ENCODE results near the gene MCAT.

Gene MCAT

DNA sequence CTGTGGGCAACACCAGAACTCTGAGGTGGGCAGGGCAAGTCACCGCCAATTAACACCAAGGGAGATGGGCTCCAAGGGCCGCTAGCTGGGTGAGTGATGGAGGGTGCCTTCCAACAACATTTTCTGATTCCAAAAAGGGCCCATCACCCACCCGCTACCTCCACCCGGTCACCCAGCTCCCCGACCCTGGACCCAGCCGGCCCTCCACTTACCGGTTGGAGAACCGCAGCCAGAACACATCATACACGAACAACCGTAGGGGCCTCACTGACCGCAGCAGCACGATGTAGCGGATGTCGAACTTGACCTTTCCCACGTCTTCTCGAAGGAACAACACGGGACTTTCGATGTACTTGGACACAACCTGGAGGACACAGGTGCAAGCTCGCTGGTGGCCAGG, 29.0 kb upstream of the MCAT start:
- no peak for DNase-seq

DNA sequence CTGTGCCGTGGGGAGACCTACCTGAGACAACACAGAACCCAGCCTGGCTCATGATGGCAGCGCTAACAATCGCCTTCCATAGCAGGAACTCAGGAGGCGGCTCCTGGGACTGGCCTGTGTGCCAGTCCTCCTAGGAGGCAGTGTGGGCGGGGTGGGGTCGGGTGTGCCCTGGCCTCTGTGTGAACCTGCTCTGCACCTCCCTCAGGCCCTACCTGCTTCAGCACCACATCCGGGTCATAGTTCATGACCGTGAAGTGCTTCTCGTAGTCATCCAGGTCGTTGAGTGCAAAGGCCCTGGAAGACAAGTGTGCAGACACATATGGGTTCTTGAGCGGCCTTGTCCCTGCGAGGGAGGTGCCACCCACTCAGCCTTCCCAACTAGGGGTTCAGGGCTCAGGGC, 28.4 kb upstream of the MCAT start:
- no peak for DNase-seq

- no peak for DNase-seq
These were observed 27.9 kb upstream of the MCAT start for GRCh38 chr22:43171019-43171491.

- DNase-seq, result no peak
These were observed 26.9 kb upstream of the MCAT start for GRCh38 chr22:43170131-43170480.

GRCh38 chr22:43169310-43170130, 26.3 kb upstream of the MCAT start:
- DNase-seq, result no peak

DNA sequence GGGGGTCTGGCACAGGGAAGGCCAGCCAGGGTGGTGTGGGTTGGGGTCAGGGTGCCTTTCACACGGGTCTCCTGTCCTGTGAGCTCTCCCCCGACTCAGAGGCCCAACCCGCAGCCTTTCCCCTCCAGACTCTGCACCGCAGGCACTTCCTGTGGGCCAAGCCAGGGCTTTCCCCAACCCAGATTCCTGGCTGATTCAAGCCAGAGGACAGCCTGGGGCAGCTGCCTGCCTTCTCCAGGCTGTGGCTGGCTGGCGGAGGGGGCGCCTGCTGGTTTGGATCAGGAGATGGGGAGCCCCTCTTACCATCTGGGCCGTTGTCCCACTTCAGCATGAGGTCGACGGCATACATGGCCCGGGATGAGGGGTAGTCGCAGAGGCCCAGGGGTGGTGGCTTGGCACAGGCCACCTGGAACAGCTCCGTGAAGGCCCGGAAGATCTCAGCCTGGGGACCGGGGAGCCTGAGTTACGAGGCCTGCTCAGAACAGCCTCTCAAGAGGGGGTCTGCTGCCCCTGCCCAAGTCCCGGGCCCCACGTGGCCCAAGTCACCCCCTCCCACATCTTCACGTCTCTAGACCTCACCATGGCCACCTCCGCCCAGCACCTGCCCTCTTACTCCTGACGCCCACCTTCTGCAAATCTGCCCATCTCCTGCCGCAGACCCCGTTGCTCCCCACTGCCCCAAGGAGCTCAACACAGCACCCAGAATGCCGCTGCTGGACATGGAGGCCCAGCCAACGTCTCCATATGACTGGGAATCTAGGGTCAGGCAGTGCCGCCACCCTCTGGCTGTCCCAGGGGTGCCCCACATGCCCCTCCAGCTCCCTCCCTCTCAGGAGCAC, 25.5 kb upstream of the MCAT start:
- no peak for DNase-seq

DNA sequence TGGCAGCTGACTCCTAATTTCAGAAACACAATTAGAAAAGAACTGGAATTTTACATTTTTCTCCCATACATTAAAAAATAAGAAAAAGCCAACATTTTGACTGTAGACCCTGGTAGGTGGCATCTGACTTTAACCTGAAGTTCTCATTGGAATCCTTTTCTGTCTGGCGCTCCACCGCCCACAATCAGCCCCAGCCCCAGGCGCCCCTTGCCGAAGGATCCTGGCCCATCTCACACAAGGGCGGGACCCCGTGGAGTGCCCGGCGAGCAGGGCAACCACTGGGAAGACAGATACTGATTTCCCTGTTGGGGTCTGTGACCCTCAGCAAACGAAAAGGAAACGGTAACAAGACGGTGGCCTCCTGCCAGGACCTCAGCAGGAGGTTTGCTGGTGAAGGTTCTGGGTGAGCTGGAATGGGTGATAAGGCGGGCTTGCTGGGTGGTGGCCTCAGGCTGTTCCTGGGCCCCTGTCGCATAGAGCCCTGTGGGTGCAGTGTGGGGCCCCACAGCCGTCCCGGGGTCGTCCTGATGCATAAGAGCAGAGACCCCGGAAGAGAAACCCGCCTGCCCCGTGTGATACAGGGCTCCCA, 23.9 kb upstream of the MCAT start:
- no peak for DNase-seq

GRCh38 chr22:43166132-43166930, 23.1 kb upstream of the MCAT start:
- no peak for DNase-seq

DNA sequence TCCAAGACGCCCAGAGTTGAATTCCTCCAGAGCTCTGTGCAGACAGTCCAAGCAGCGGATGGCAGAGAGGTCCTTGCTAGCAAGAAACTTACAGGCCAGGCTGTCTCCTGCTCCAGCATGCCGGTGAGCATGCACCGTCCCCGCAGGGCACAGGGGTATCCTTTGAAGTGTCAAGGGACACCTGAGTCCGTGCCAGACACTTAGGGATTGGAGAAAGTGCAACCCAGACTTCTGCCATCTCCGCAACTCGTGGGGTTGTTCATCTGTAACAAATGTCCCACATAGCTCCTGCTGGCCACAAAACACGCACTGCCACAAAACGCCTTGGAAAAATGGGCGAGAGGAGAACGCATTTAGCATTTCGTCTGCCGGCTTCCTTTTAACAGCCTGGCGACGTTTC, 21.4 kb upstream of the MCAT start:
- no peak for DNase-seq

DNA sequence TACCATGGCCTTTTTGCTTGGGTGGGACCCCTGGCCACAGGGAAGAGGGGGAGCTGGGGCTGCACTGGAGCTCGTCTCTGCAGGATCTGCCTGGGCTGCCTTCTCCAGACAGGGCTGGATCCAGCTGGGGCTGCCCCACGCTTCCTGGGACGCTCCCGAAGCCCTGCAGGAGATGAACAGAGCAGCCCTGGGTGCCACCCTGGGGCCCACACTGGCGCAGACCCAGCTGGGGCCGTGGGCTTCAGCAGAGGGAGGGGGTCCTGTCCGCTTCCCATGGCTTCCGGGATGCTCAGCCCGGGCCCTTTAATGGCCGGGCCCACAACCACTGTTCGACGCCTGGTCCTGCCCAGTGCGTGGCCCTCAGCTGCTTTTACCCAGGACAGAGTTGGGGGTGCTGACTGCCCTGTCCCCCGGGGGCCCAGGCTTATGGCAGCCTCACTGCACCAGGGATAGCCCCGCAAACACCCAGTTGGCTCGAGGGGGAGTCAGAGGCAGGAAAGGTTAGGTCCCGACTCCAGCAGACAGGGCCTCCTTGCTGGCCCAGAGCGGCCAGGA, 20.1 kb upstream of the MCAT start:
- DNase-seq, result no peak

GRCh38 chr22:43162412-43163150, 19.4 kb upstream of the MCAT start:
- DNase-seq, result no peak

GRCh38 chr22:43160497-43161126, 17.4 kb upstream of the MCAT start:
- DNase-seq, result no peak

GRCh38 chr22:43159484-43160178, 16.4 kb upstream of the MCAT start:
- DNase-seq, result no peak

GRCh38 chr22:43158778-43159483, 15.7 kb upstream of the MCAT start:
- DNase-seq, result no peak

DNA sequence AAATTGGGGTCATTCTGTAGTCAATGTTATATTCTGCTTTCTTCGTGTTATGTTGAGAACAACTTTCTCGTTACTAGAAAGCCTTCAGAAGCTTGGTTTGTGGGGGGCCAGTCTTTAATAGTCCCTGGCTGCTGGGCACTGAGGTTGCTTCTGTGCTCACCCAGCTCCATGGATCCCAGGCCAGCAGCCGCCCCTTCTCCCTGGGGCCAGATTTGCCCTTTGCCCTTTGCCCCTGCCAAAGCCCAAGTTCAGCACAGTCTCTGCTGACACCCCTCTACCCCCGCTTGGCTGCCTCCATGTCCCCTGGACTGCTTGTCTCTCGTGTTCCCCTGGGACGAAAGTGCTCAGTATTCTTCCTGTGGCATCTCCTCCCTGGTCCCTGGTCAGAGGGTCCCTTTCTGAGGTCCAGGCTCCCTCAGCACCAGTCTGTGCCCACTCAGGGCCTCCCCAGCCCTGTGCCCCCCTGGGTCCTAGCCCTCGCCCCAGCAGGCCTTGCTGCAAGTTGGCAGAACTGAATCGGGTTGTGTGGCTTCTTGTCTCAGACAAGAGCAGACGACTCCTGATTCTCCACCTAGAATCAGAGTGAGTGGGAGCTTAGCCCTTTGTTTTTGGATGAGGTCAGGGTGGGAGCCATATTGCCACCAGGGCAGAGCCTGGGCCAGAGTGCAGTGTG, 14.8 kb upstream of the MCAT start:
- DNase-seq, result no peak

DNA sequence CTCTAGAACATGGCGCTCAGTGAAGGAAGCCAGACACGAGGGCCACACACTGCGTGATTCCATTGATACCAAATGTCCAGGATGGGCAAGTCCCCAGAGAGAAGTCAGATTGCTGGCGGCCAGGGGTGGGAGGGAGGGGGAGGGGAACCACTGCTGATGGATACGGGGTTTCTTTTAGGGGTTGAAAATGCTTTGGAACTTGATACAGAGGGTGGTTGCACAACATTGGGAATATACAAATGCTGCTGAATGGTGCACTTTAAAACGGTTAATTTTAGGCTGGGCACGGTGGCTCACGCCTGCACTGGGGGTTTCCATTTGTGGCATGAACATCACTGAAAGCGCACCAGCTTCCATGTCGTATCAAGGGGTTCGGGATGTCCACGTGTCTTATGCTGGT, 13.2 kb upstream of the MCAT start:
- DNase-seq, result no peak

DNA sequence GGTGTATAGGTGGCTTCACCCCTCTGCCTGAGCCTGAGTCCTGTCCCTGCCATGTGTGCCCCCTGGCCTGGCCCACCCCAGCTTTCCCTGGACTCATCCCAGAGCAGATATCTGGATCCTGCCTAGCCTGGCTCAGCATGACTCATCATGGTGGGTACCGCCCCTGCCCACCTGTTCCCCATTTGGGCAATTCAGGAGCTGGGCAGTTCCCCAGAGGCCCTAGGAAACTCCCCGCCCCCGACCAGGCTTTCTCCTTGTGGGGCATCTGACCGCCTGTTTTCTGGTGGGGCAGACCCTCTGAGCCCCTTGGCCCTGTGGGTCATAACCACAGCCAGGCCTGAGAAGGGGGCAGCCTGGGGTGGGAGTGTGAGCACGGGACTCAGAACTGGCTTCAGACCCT, 12.6 kb upstream of the MCAT start:
- DNase-seq, result no peak

DNA sequence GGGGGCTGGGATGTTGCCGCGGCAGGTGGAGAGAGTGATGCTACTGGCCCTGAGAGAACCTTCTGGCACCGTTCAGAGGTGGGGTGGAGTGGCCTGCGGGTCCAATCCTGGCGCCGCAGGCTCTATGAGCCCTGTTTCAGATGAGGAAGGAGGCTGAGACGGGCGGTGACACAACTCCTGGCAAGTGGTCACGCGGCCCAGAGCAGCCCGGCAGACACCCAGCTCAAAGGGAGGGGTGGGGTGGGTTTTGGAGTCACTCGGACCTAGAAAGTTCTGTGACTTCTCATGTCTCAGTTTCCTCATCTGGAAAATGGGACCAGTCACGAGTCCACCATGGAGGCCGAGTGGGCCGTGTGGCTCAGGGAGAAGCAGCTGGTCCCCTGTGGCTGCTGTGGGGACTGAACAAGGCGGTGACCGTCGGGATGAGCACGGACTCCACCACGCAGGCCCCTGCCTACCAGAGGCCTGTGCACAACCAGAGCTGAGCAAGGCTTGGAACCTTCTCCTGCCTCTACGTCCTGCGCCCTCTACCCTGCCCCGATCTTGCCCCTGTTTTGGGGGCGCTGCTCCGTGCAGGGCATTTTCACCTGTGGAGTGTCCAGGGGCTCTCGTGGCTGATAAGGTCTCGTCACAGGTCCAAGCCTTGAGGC, 11.8 kb upstream of the MCAT start:
- DNase-seq, result no peak

DNA sequence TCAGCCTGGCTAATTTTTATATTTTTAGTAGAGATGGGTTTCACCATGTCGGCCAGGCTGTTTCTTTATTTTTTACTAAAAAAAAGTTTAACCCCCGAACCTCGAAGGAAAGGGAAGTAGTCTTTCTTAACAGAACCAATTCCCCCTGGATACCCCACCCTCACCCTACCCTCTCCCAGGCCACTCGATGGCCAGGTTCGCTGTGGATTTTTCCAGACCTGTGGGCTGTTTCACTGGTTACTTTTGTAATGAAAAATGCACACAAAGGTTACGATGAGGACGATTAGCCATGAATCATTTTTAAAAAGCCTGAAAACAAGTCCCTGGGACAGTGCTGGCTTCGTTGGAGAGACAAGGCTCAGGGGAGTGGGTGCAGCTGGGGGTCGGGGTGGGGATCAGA, 10.7 kb upstream of the MCAT start:
- no peak for DNase-seq

All from stimulated activated CD4-positive, alpha-beta T cell treated with anti-CD3 and anti-CD28 coated beads, Interleukin-12 subunit alpha, Interleukin-12 subunit beta, amount 100 ng/mL, for 4 hours (primary cell).